Measurements from ENCODE around the gene HLA-DMA. TPM values are rescaled to one million over a fixed set of nuclear protein-coding genes. Genes with fewer than 3 reads are reported as not detected.

HLA-DMA gene
- total RNA-seq, 5 donors from 2014 or later (not counting 1 experiment from before 2014, with no cell fraction given), result 22.3 to 37.8 (median 27.5) TPM

DNA sequence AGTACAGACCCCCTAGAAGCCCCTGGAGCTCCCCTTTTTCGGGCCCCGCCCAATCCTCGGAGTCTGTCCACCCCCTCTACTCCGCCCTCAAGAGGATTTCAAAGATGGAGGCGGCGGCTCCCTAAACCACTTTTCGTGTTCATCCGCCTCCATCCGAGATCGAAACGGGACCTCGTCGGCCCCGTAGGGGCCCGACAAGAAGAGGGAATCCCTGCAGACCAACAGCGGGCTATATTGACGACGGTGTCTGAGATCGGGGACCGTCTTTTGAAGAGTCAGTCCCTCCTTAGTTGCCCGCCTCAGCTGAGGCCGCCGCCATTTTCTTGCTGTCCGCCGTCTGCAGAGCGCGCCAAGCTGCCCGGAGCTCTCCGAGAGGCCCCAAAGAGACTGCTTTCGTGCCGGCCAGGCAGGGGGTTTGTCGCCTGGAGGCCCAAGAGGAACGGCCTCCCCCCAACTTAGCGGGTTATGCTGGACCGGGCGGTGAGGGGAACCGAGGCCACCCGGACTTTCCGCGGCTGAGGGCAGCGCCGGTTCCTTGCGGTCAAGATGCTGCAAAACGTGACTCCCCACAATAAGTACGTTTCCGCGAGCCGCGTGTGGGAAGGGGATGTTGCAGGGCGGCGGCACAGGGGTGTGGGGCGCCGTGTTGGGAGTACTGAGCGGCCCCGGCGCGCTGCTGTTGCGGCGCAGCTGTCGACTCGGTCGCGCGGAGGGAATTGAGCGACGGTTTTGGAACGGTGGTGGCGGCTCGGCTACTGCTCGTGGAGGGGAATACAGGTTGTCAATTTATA, 19.7 kb upstream of the HLA-DMA start:
- peaks cover 56% of the 10 kb centered on the region for H3K36me3 Mint-ChIP-seq
- no peaks in the 10 kb centered on the region for H3K9me3 ChIP-seq
- peak; percentile 9 to 21 (median 9) for ATAC-seq (replicated peaks in 1 of 4)

DNA sequence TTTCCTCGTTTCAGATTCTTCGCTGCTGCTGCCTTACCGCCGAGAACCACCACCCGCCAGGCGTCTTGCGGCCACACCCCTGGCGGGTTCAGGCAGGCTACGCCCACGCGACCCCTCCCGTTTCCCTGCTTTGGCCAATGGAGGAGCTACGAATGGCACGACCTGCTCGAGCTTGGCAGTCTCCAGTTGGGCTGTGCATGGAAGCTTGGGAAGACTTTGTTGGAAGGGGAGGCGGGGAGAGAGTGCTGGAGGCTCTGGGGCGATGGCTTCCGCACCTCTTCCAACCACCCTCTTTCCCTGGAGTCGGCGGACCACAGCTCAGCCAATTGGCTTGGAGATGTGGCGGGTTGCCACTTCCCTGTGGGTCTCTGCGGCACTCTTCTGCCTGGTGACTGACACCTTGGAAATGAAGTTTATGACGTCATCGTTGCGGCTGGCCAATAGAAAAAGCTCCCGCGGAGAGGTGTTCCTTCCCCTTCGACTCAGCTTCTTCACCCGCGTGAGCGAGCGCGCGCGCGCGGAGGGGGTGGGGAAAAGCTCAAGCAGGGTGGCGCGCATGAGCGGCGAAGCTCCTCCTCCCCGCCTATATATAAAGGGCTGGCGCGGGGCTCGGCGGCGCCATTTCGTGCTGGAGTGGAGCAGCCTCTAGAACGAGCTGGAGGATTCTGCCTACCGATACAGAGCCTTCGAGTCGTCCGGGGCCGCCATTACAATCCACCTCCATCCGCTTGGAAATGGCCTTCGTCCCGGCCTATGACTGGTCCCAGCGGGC, 18.9 kb upstream of the HLA-DMA start:
- Histone ChIP-seq H3K27me3 (replicated peaks in 1 of 2; ENCODE audit: control insufficient read depth in 2 of 2, extremely low read depth in 1 of 2, insufficient read depth in 2 of 2, low read length in 1 of 2) (peaks cover 0 to 4% of the 10 kb centered on the region in 2 experiments), H3K4me1 (ENCODE audit: control insufficient read depth in 1 of 2, extremely low read depth in 1 of 2, insufficient read depth in 2 of 2, low read length in 2 of 2) (peaks cover 22 to 45% of the 10 kb centered on the region in 2 experiments), H3K4me3 (ENCODE audit: control insufficient read depth in 1 of 2, extremely low read depth in 1 of 2, low read length in 1 of 2) (peak overlapping the region; percentile 72 to 89), H3K36me3 (ENCODE audit: control insufficient read depth in 2 of 2, extremely low read depth in 1 of 2, insufficient read depth in 1 of 2, low read length in 1 of 2) (peaks cover 0 to 27% of the 10 kb centered on the region in 2 donors), H3K9me3 (no peaks in the 10 kb centered on the region), H3K27ac (ENCODE audit: low read length) (peak overlapping the region; percentile 92)
- ATAC-seq (replicated peaks in 1 of 4) (peak; percentile 60 to 62 (median 60)), DNase-seq (peak; percentile 99 to 100 (median 100))
- H3K27ac Mint-ChIP-seq, result peak overlapping the region; percentile 99
- H3K27me3 Mint-ChIP-seq, result no peaks in the 10 kb centered on the region
- peak overlapping the region; percentile 96 to 99 (median 99) for H3K4me3 Mint-ChIP-seq
- CTCF ChIA-PET, result interaction anchor here (0.5 to 14.4 kb wide), 21 partner anchors 8 to 1109 kb away, joined by 3 to 207 read pairs (median 4); partner anchors contain the start of genes TAP1 (in 2 of the 2), GPSM3 (in 1 of the 2), HLA-DMA (in 1 of the 2) and HLA-DMB (in 1 of the 2)
- POLR2A ChIA-PET, result interaction anchor here (0.5 to 3.4 kb wide), 58 partner anchors 8 to 1917 kb away, joined by 3 to 49 read pairs (median 5); partner anchors contain the start of genes HLA-DMA (in 2 of the 2), HLA-DMB (in 2 of the 2), HLA-DPB1 (in 2 of the 2) and PSMB8 (in 2 of the 2)
- WGBS (ENCODE audit: insufficient coverage), result 0% methylated on average over 44 of the region's 58 CpGs
- no peaks in the 10 kb centered on the region for H3K9me3 Mint-ChIP-seq
- H3K4me1 Mint-ChIP-seq, result peaks cover 30 to 69% (median 40%) of the 10 kb centered on the region in 3 donors
- H3K36me3 Mint-ChIP-seq, result peaks cover 48% of the 10 kb centered on the region

More for the DNA sequence above, 19.7 kb upstream of the HLA-DMA start:
- DNase-seq, result peak in 30 of 35 experiments; percentile 30 to 72 (median 53)
- Mint-ChIP-seq H3K9me3 (no peaks in the 10 kb centered on the region), H3K27me3 (no peaks in the 10 kb centered on the region), H3K4me3 (peak overlapping the region; percentile 96 to 99 (median 99)), H3K4me1 (peaks cover 30 to 69% (median 40%) of the 10 kb centered on the region in 3 donors), H3K27ac (peak overlapping the region; percentile 99)
- peaks cover 0 to 4% of the 10 kb centered on the region in 2 experiments for H3K27me3 ChIP-seq (replicated peaks in 1 of 2; ENCODE audit: control insufficient read depth in 2 of 2, extremely low read depth in 1 of 2, insufficient read depth in 2 of 2, low read length in 1 of 2)
- peaks cover 0 to 35% of the 10 kb centered on the region in 2 donors for H3K36me3 ChIP-seq (ENCODE audit: control insufficient read depth in 2 of 2, extremely low read depth in 1 of 2, insufficient read depth in 1 of 2, low read length in 1 of 2)
- under 1% methylated on average over 70 of the region's 70 CpGs for WGBS (ENCODE audit: insufficient coverage)
- peaks cover 20 to 45% of the 10 kb centered on the region in 2 experiments for H3K4me1 ChIP-seq (ENCODE audit: control insufficient read depth in 1 of 2, extremely low read depth in 1 of 2, insufficient read depth in 2 of 2, low read length in 2 of 2)
- POLR2A ChIA-PET, result interaction anchor here (0.5 to 3.4 kb wide), 37 partner anchors 8 to 1916 kb away, joined by 3 to 49 read pairs (median 7); partner anchors contain the start of genes HLA-DMA (in 2 of the 2), HLA-DMB (in 2 of the 2), HLA-DPB1 (in 2 of the 2) and PSMB8 (in 2 of the 2)
- H3K4me3 ChIP-seq (ENCODE audit: control insufficient read depth in 1 of 2, extremely low read depth in 1 of 2, low read length in 1 of 2), result peak overlapping the region; percentile 72 to 89
- CTCF ChIA-PET, result interaction anchor here (0.5 to 14.4 kb wide), 17 partner anchors 9 to 1429 kb away, joined by 3 to 207 read pairs (median 8); partner anchors contain the start of genes GPSM3 (in 1 of the 2), HLA-DMA (in 1 of the 2), HLA-DMB (in 1 of the 2) and HLA-DPA1 (in 1 of the 2)
- H3K27ac ChIP-seq (ENCODE audit: low read length), result peak overlapping the region; percentile 85

DNA sequence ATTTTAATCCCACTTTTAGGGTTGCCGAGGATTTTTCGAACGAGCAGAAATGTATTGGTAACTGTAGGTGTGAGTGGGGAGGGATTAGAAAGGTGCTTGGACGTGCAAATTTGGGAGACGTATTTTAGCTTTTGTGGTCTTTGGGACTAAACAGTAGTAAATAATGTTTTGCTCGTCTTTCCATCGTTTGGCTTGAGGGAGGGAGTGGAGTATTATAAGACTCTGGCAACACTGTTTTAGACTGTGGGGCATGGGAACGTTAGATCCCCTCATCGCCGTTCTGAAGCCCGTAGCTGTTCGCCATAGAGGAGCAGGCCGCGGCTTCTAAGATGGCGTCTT, 18.3 kb upstream of the HLA-DMA start:
- peaks cover 30 to 69% (median 40%) of the 10 kb centered on the region in 3 donors for H3K4me1 Mint-ChIP-seq
- peak overlapping the region; percentile 92 for H3K27ac ChIP-seq (ENCODE audit: low read length)
- peaks cover 0 to 22% of the 10 kb centered on the region in 2 donors for H3K36me3 ChIP-seq (ENCODE audit: control insufficient read depth in 2 of 2, extremely low read depth in 1 of 2, insufficient read depth in 1 of 2, low read length in 1 of 2)
- ChIA-PET POLR2A (interaction anchor here (0.5 to 3.4 kb wide), 50 partner anchors 8 to 1918 kb away, joined by 3 to 49 read pairs (median 6); partner anchors contain the start of genes HLA-DMA (in 2 of the 2), HLA-DMB (in 2 of the 2), HLA-DPB1 (in 2 of the 2) and PSMB8 (in 2 of the 2)), CTCF (interaction anchor here (0.6 to 14.4 kb wide), 14 partner anchors 9 to 132 kb away, joined by 3 to 207 read pairs (median 10); partner anchors contain the start of genes HLA-DMA (in 1 of the 2), HLA-DMB (in 1 of the 2), PSMB9 (in 1 of the 2) and TAP1 (in 1 of the 2))
- peaks cover 0 to 4% of the 10 kb centered on the region in 2 experiments for H3K27me3 ChIP-seq (replicated peaks in 1 of 2; ENCODE audit: control insufficient read depth in 2 of 2, extremely low read depth in 1 of 2, insufficient read depth in 2 of 2, low read length in 1 of 2)
- peak overlapping the region; percentile 72 to 88 for H3K4me3 ChIP-seq (ENCODE audit: control insufficient read depth in 1 of 2, extremely low read depth in 1 of 2, low read length in 1 of 2)
- peaks cover 23 to 42% of the 10 kb centered on the region in 2 experiments for H3K4me1 ChIP-seq (ENCODE audit: control insufficient read depth in 1 of 2, extremely low read depth in 1 of 2, insufficient read depth in 2 of 2, low read length in 2 of 2)
- no peaks in the 10 kb centered on the region for H3K27me3 Mint-ChIP-seq
- peak overlapping the region; percentile 99 for H3K27ac Mint-ChIP-seq
- ATAC-seq (replicated peaks in 1 of 4), result no peak
- DNase-seq, result no peak
- H3K9me3 ChIP-seq, result no peaks in the 10 kb centered on the region
- peak overlapping the region; percentile 96 to 99 (median 99) for H3K4me3 Mint-ChIP-seq
- H3K36me3 Mint-ChIP-seq, result peaks cover 43% of the 10 kb centered on the region
- WGBS (ENCODE audit: insufficient coverage), result 0% methylated on average over 15 of the region's 15 CpGs
- no peaks in the 10 kb centered on the region for H3K9me3 Mint-ChIP-seq

DNA sequence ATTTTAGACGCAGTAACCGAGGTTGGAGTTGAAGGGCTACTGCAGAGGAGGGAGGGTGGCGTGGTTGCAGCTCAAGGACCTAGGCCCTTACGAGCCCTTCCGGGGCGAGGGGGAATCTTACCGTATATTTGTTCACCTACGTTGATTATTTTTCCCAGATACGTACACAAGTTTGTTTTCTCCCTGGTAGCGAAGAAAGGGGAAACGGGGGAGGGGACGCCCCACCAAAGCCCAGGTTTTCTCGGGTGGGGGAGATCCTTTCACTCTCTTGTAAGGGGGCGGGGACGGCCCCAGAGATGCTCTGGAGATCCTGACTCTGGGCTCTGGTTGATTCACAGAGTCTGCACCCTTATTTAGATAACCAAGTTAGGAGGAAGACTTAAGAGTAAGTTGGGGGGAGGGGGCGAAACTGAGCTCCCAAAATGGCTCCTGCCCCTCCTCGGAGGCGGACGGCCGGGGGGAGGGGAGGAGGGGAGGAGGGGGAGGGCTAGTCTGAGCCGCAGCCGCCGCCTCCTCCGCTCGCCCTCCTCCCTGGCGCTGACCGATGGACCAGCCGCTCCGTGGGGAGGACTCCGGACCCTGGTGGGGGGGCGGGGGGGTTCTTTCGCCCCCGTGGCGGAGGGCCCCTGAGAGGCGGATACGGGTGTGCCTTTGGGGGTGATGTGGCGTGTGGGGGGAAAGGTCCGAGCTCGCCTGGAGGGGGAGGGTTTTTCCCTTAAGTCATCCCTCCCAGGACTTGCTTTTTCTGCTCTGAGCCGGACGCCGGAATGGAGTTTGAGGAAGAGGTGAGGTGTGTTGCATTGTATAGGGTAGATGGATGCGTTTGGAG, 17.7 kb upstream of the HLA-DMA start:
- peaks cover 37% of the 10 kb centered on the region for H3K36me3 Mint-ChIP-seq
- 0% methylated on average over 5 of the region's 43 CpGs for WGBS (ENCODE audit: insufficient coverage)
- ATAC-seq (replicated peaks in 1 of 4) (peak in 2 of 4 experiments; percentile 1 to 2), DNase-seq (peak; percentile 30 to 79 (median 61))
- Histone ChIP-seq H3K4me1 (ENCODE audit: control insufficient read depth in 1 of 2, extremely low read depth in 1 of 2, insufficient read depth in 2 of 2, low read length in 2 of 2) (peaks cover 27 to 40% of the 10 kb centered on the region in 2 experiments), H3K27ac (ENCODE audit: low read length) (peak overlapping the region; percentile 92), H3K4me3 (ENCODE audit: control insufficient read depth in 1 of 2, extremely low read depth in 1 of 2, low read length in 1 of 2) (peak overlapping the region; percentile 72 to 88), H3K9me3 (no peaks in the 10 kb centered on the region), H3K36me3 (ENCODE audit: control insufficient read depth in 2 of 2, extremely low read depth in 1 of 2, insufficient read depth in 1 of 2, low read length in 1 of 2) (peaks cover 0 to 16% of the 10 kb centered on the region in 2 donors), H3K27me3 (replicated peaks in 1 of 2; ENCODE audit: control insufficient read depth in 2 of 2, extremely low read depth in 1 of 2, insufficient read depth in 2 of 2, low read length in 1 of 2) (peaks cover 0 to 4% of the 10 kb centered on the region in 2 experiments)
- peaks cover 30 to 69% (median 40%) of the 10 kb centered on the region in 3 donors for H3K4me1 Mint-ChIP-seq
- ChIA-PET CTCF (interaction anchor here in 1 of 2 donors (0.7 to 14.4 kb wide), 10 partner anchors 10 to 307 kb away, joined by 3 to 207 read pairs (median 21); partner anchors contain the start of genes B3GALT4, HLA-DMA, HLA-DMB and PSMB9), POLR2A (interaction anchor here (0.6 to 2.3 kb wide), 12 partner anchors 8 to 773 kb away, joined by 3 to 30 read pairs (median 6); partner anchors contain the start of genes HLA-DMA (in 1 of the 2), HLA-DMB (in 1 of the 2), HLA-DPB1 (in 1 of the 2) and PSMB9 (in 1 of the 2))
- H3K9me3 Mint-ChIP-seq, result no peaks in the 10 kb centered on the region
- H3K4me3 Mint-ChIP-seq, result peak overlapping the region; percentile 96 to 99 (median 99)
- peak overlapping the region; percentile 99 for H3K27ac Mint-ChIP-seq
- H3K27me3 Mint-ChIP-seq, result no peaks in the 10 kb centered on the region
